Right kidney (tissue), 1 donor: Measurements from ENCODE around the gene NT5C1B.

Experiments
- DNase-seq: peaks from one replicate; pipeline ENCODE4 v3.0.0-alpha.2; 2016

Gene NT5C1B

GRCh38 chr2:18550433-18550832 is 38.9 kb downstream of the NT5C1B start:
- DNase-seq = no peak

GRCh38 chr2:18549083-18549482 is 40.3 kb downstream of the NT5C1B start:
- DNase-seq = no peak

GRCh38 chr2:18548621-18549020 is 40.7 kb downstream of the NT5C1B start:
- DNase-seq = no peak

GRCh38 chr2:18546567-18546966 is 42.8 kb downstream of the NT5C1B start:
- DNase-seq = no peak

GRCh38 chr2:18545384-18545783 is 44.0 kb downstream of the NT5C1B start:
- DNase-seq = no peak

- no peak for DNase-seq
Observed at GRCh38 chr2:18544171-18544570, 45.2 kb downstream of the NT5C1B start.

DNA sequence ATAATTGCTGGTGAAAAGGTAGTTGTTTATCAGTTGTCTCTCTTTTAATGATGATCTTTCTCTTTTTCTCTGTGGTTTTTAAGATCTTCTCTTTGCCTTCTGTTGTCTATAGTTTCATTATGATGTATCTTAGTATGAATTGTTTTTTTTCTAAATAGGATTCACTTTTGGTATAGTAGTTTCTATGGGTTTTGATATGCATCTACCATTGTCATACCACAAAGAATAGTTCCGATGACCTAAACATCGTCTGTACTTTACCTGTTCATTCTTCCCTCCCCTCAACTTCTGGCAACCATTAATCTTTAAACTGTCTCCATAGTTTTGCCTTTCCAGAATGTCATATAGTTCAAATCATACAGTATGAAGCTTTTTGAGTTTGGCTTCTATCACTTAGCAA is 48.5 kb downstream of the NT5C1B start:
- DNase-seq = no peak

- no peak for DNase-seq
Observed at GRCh38 chr2:18536697-18537096, 52.7 kb downstream of the NT5C1B start.

DNA sequence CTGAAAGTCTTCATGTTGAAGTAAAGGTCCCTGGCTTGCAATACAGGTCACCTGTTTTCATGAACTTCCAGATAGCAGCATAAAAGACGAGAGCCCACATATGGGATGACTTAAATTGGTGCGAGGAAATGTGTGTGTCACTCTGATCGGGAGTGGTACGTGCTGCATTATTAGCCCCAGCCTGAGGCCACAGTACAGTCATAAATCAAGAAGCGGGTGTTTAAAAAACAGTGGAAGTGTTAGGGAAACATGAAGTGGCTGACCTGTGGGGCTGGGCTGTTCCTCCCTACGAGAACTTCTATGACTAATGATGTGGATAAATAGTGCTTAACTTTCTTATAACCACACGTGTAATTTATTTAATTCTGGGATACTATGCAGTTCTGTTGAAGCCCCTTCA is 53.3 kb downstream of the NT5C1B start:
- DNase-seq = no peak

- no peak for DNase-seq
Observed at GRCh38 chr2:18531194-18531593, 58.2 kb downstream of the NT5C1B start.

- no peak for DNase-seq
Observed at GRCh38 chr2:18527822-18528221, 61.5 kb downstream of the NT5C1B start.

- no peak for DNase-seq
Observed at GRCh38 chr2:18527326-18527725, 62.0 kb downstream of the NT5C1B start.

DNA sequence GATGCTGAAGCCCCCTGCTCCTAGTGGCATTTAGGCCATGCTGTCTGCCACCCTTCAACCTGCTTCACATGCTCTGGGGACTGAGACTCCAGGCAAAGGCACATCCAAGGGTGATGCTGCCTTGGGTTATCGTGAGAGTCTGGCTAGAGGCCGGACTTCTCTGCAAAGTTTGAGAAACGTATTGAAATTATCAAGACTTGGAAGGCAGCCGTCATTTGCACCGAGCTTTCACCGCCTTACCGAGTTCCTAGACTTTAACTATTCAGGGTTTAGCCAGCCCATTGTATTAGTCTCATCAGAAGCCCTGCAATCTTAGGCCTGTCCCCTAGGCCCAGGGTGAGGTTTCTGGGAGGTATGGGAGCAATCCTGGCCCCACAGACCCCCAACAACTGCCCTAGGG is 62.9 kb downstream of the NT5C1B start:
- no peak for DNase-seq

GRCh38 chr2:18525852-18526251 is 63.5 kb downstream of the NT5C1B start:
- no peak for DNase-seq

DNA sequence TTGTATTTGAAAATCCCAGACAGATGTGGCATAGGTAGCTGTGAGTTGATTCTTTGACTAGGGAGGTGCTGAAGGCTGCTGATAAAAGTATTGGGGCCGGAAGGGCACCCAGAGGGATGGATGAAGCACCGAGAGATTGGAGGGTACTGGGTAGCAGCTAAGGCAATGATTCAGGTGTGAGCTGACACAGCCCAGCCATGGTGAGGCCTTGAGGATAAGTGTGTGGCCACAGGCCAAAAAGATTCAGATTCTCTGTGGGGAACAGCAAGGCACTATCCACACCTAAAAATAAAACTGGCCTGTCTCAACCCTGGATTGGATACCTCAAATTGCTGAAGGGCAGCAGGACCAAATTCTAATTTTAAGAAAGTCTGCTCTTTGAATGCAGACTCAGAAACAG is 64.1 kb downstream of the NT5C1B start:
- no peak for DNase-seq

- DNase-seq = no peak
Observed at GRCh38 chr2:18522484-18523146, 66.8 kb downstream of the NT5C1B start.

GRCh38 chr2:18520451-18521425 is 68.6 kb downstream of the NT5C1B start:
- DNase-seq = peak; percentile 73

DNA sequence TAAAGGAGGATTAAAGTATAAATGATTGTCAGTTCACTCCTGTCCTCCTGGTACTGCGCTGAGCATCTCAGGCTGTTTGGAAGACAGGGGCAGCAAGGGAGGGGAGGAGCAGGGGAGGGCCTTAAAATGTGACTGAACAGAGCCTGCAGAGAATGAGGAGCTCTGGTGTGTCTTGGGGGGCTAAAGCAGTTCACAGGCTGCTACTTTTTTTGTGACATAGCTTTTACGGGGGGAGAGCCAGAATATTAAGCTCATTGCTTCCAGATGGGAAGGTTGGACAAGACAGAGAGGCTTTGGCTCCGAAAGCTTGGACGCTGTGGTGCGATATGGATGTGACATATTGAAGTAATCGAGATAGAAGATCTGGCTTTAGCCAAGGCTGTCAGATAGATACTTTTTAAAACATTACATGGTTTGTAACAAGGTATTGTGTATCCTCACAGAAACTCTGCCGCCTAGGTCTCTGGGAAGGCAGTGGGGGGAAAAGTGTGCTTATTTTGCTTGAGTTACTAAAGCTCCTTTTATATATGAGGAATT is 69.4 kb downstream of the NT5C1B start:
- DNase-seq = no peak

GRCh38 chr2:18518116-18519111 is 71.0 kb downstream of the NT5C1B start:
- no peak for DNase-seq

DNA sequence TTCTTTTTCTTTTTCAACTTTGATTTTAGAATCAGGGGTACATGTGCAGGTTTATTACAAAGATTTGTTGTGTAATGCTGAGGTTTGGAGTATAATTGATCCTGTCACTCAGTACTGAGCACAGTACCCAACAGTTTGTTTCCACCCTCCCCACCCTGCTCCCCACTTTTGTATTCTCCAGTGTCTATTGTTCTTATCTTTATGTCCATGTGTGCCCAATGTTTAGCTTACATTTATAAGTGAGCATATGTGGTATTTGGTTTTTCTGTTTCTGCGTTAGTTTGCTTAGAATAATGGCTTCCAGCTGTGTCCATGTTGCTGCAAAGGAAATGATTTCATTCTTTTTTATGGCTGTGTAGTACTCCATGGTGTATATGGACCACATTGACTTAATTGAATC is 72.0 kb downstream of the NT5C1B start:
- DNase-seq = no peak

- no peak for DNase-seq
Observed at GRCh38 chr2:18516112-18516511, 73.3 kb downstream of the NT5C1B start.
